Stimulated activated CD4-positive, alpha-beta T cell treated with anti-CD3 and anti-CD28 coated beads, TNF-alpha, amount 100 ng/mL, for 48 hours (primary cell): ENCODE measurements around the gene ZBTB16.

ENCODE experiments used
- DNase-seq, 3 donors: peaks; one replicate each; pipeline ENCODE4 v3.0.0-alpha.2; 2020; ENCODE audit warnings: low read depth in 3 of 3

ZBTB16 gene

DNA sequence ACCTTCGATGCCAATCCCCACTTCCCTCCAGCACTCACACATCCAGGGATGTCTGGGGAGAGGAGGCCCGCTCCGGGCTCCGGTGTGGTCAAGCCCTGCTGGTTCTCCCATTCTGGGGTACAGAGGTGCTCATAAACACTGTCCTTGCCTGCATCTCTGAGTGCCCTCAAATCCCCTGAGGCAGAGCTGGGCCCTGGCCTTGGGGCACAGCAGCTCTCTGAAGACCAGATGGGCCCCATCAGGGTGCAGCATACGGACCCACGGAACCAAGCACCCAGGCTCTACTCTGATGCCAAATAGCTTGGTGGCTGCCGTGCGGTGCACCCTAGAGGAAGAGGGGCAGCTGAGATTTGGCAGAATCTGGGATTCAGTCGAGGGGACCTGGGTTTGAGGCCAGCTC lies 201.0 kb downstream of the ZBTB16 start:
- DNase-seq = no peak

- no peak for DNase-seq
Measured at GRCh38 chr11:114261791-114262190, 202.3 kb downstream of the ZBTB16 start.

GRCh38 chr11:114262681-114263512 lies 203.4 kb downstream of the ZBTB16 start:
- no peak for DNase-seq

DNA sequence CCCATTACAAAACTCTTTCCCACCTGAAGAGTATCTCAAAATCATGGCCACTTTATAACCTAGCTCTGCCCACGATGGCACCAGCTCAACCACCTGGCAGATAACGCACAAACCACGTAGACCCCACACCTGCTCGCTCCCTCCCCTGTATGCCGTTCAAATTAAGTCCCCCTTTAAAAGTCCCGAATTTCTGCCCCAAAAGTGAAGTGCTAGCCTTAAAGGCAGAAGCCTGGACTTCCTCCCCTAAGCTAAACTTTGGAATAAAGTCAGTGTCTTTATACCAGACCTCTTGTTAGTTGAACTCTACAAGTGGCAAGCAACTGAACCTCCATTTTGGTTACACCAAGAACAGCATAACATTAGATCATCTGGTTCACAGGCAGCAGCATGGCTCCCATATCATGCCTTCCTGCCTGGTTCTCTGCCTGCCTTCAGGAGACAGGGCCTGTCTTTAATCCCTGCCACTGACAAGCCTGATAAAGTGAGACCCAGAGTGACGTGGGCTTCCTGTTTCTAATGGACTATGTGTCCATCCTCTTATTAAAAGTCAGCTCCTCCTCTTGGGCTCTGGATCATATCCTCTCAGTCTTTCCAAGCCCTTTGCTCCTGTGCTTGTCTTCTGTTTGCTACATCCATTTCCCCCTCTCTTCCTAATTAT lies 204.1 kb downstream of the ZBTB16 start:
- DNase-seq = no peak

GRCh38 chr11:114264381-114264780 lies 204.9 kb downstream of the ZBTB16 start:
- DNase-seq = no peak

DNA sequence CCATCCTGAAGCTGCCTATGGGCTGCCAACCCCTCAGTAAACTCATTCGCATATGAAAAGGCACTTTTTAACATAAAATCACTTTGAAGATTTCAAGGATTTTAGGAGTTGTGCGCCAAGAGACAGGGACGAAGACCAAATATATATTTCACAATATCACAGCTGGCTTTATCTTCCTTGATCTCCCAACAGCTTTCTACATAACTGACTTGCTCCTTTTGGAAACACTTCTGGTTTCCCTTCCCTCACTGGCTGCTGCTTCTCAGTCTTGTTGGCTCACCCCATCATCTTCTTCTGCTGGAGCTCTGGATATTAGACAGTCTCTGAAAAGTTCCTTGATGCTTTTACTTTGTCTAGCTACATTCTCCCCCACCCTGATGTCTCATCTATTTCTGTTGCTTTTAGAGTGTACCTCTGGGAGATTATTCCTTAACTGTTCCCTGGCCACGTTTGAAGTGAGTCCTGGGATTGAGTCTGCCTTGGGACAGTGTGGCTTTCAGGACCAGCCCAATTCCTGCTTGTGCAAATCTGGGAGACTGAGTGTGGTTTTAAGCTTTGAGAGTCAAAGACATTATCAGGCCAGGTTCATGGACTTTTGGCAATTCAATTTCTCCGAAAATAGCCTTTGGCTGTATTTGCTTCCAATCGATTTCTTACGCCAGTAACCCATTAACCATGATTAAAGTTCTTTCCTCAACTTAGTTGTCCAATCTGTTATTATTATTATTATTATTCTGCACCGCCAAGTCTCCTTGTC lies 205.8 kb downstream of the ZBTB16 start:
- no peak for DNase-seq

DNA sequence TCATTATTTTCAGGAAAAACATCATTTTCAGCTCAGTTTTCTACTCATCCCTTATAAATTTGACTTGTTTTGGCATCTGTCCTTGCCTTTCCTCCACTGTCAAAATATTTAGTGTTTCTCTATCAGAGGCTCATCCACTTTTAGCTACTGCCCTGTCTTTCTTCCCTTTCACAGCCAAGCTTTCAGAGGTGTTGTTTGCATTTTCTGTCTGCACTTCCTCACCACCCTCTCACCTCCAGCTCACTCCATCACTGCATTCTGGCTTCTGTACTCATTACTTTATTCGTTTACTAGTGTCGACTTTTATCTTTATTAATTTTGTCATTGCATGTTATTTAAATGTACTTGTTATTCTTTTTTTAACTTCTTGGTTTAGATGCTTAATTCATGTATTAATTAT lies 210.0 kb downstream of the ZBTB16 start:
- DNase-seq = no peak

- no peak for DNase-seq
Measured at GRCh38 chr11:114270531-114271270, 211.2 kb downstream of the ZBTB16 start.

- no peak for DNase-seq
Measured at GRCh38 chr11:114271316-114271715, 211.8 kb downstream of the ZBTB16 start.

- DNase-seq = no peak
Measured at GRCh38 chr11:114272311-114272710, 212.8 kb downstream of the ZBTB16 start.

DNA sequence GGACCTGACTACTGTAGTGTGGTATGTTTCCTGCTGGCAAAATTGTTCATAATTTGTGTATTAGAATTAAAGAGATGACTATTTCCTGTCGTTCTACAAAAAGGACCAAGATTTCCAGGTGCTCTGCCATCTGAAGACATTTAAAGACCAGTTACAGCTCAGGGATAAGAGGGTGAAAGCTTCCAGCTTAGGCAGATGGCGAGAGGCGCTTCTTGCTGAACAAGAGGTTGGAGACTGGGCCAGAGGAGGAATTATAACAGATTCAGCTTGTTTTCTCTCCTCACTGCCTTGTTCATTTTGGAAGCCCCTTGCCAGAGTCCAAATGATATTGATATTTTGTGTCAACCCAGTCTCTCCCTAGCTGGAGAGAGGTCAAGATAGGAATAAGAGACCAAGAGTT lies 213.6 kb downstream of the ZBTB16 start:
- DNase-seq = no peak

- no peak for DNase-seq
Measured at GRCh38 chr11:114273890-114274635, 214.6 kb downstream of the ZBTB16 start.

- DNase-seq = no peak
Measured at GRCh38 chr11:114274637-114275036, 215.1 kb downstream of the ZBTB16 start.

DNA sequence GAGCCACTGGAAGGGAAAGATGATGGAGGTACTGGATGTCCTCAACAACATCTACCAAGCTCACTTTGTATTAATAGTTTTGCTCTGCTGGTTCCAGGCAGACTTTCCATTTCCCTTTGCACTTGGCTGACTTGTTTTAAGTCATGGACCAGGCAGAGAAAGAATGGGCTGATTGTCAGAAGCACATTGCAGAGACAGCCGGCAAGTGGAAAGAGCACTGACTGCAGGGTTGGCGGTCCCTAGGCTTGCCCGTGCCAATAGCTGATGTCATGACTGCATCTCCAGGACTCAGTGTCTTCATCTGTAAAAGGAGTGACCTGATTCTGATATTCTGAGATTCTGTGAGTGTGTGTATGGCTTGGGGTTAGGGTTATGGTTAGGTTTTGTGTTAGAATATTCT lies 215.8 kb downstream of the ZBTB16 start:
- no peak for DNase-seq

GRCh38 chr11:114276077-114276476 lies 216.6 kb downstream of the ZBTB16 start:
- DNase-seq = no peak

GRCh38 chr11:114277637-114278341 lies 218.3 kb downstream of the ZBTB16 start:
- DNase-seq = no peak

DNA sequence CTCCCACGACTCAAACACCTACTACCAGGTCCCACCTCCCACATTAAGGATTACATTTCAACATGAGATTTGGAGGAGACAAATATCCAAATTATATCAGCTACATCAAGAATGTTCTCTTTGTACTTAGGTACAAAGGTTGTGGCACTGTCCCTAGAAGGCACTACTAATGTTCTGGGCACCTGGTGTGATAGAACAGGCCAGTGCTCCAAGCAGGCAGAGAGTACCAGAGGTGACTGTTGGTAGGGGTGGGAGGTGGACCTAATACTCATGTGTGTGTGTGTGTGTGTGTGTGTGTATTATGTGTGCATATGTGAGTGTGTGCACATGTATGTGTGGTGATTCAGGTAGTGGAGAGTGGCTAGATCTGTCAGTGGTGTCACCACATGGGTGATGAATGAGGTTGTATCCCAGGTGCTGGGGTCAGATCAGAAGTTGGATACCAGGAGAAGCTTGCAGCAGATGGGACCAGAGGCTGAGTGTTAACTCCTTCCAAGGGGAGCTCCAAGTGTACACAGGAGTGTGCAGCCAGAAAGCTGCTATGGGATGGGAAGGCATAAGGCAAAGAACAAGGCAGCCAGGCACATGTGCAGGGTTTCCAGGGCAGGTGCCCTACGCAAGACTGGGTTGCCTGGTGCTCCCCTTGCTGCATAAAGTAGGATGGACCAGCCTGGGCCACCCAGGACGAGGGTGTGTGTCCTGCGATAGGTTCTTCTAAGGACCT lies 219.0 kb downstream of the ZBTB16 start:
- DNase-seq = no peak

DNA sequence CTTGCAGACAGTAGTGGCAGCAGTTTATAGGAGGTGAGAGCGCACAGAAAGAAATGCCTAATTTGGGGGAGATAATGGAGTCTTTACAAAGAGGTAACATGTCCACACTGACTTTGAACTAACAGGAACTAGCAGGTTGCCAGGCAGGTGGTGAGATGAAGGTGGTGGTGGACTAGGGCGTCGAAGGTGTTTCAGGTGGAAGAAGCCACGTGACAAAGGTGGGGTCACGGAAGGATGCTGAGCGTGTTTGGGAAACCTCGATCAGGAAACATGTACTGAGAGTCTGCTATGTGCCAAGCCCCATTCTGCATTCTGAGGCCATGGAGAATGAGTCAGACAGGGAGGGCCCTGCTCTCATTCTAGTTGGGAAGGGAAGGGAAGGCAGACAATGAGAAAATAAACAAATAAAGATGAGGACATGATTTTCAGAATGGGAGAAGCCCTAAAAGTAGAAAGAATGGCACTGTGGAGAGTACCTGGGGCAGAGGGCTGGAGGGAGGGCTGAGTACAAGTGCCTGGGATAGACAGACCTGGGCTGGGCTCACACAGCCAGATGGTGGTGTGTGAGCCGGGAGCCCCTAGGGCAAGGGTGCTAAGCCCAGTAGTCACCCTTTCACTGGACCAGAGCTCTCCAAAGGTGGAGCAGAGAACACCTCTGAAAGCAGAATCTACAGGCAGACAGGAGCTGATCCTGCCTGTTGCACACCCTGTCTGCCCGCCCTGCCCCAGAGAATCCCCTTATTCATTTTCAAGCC lies 220.5 kb downstream of the ZBTB16 start:
- no peak for DNase-seq

DNA sequence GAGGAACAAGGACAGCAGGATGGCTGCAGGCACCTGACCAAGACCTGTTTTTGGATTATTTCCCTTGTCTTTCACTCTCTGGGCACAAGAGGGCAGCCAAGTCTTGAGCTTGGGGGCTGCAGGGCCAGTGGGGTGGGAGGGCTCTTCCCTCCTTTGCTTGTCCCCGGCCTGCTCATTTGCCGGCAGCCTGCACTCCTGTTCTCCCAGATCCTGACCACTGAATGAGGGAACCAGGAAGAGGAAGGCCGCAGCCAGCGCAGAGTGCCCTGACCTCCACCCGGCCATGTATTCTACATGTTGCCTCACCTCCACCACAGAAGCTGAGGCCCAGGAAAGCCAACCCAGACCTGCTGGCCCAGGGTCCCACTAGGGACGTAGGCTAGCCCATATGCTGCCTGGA lies 221.2 kb downstream of the ZBTB16 start:
- DNase-seq = no peak
